LNCAP (cell line): Measurements from ENCODE around the gene UBTF.

Experiments used
- CTCF ChIP-seq: fragments of 450-650 bp; IDR thresholded peaks from 2 replicates; pipeline ENCODE4 v1.5.1; 2017; ENCODE audit warnings: mild to moderate bottlenecking

UBTF gene

GRCh38 chr17:44253006-44253405, 33.5 kb upstream of the UBTF start:
- no peak for TF ChIP-seq CTCF

- TF ChIP-seq CTCF, result no peak
Observed at GRCh38 chr17:44251062-44251461, 31.6 kb upstream of the UBTF start.

- TF ChIP-seq CTCF, result no peak
Observed at GRCh38 chr17:44249501-44250246, 30.2 kb upstream of the UBTF start.

GRCh38 chr17:44247876-44248736, 28.6 kb upstream of the UBTF start:
- no peak for TF ChIP-seq CTCF

GRCh38 chr17:44247440-44247841, 28.0 kb upstream of the UBTF start:
- no peak for TF ChIP-seq CTCF

- TF ChIP-seq CTCF, result no peak
Observed at GRCh38 chr17:44241106-44241624, 21.7 kb upstream of the UBTF start.

- TF ChIP-seq CTCF, result no peak
Observed at GRCh38 chr17:44236444-44236991, 17.0 kb upstream of the UBTF start.
